A549 (cell line): ENCODE results near the gene KRT15.

Experiments used
- EP300 ChIP-seq, 2 experiments: fragments of >200 bp; sonication (Bioruptor Twin); formaldehyde crosslinking; IDR thresholded peaks; 2 replicates in 1 of 2; 3 replicates in 1 of 2; pipeline ENCODE4 v1.6.1; 2016 to 2017
- ESRRA ChIP-seq: fragments of 150-350 bp; IDR thresholded peaks from 2 replicates; pipeline ENCODE4 v1.6.1; 2014; ENCODE audit warnings: mild to moderate bottlenecking, low read length, borderline replicate concordance
- JUN ChIP-seq, 2 experiments: fragments of >200 bp; sonication (Bioruptor Twin); formaldehyde crosslinking; IDR thresholded peaks; 2 replicates in 1 of 2; 3 replicates in 1 of 2; pipeline ENCODE4 v1.6.1; 2016 to 2017
- POLR2A ChIP-seq: IDR thresholded peaks from 2 replicates; pipeline ENCODE4 v1.6.1; 2012; ENCODE audit warnings: mild to moderate bottlenecking, low read length
- RCOR1 ChIP-seq: fragments of 150-350 bp; IDR thresholded peaks from 2 replicates; pipeline ENCODE4 v1.6.1; 2014; ENCODE audit warnings: antibody characterized with exemption, low read length, low read depth
- ZFP36 ChIP-seq: fragments of 450-650 bp; IDR thresholded peaks from 2 replicates; pipeline ENCODE4 v1.6.1; 2014; ENCODE audit warnings: borderline replicate concordance; ENCODE audit not compliant: partially characterized antibody
- TF ChIP-seq, protein P1 (sequence below): fragments of >200 bp; sonication (Bioruptor Twin); formaldehyde crosslinking; IDR thresholded peaks from 3 replicates; pipeline ENCODE4 v1.5.1; 2016
- TF ChIP-seq, protein P2 (sequence below): fragments of 150-350 bp; IDR thresholded peaks from 2 replicates; pipeline ENCODE4 v1.6.1; 2014; ENCODE audit warnings: low read depth, mild to moderate bottlenecking, low read length
- TF ChIP-seq, protein P3 (sequence below): fragments of 250-450 bp; sonication (Bioruptor Pico); IDR thresholded peaks from 2 replicates; pipeline ENCODE4 v1.5.0; 2021; ENCODE audit warnings: mild to moderate bottlenecking, moderate library complexity, borderline replicate concordance
- TF ChIP-seq, protein P4 (sequence below): fragments of 200-600 bp; sonication (generic); IDR thresholded peaks from 2 replicates; pipeline ENCODE4 v1.6.1; 2016; ENCODE audit warnings: antibody characterized with exemption, mild to moderate bottlenecking, moderate library complexity

DNA sequence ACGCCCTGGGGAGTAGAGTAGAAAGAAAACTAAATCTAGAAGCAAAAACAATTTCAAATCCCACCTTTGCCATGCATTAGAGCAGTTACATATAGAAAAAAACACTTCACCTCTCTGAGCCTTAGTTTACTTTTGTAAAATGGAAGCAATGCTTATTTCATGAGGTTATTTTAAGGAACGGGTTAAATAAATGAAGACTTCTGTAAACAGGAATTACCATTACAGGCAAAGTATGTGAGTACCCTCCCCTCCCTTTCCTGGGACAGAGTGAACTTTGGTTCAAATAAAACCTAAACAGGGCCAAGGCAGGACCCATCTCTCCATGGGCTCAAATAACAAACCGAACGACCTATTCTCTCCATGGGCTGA lies 4.5 kb upstream of the KRT15 start:
- TF ChIP-seq, protein P1, sequence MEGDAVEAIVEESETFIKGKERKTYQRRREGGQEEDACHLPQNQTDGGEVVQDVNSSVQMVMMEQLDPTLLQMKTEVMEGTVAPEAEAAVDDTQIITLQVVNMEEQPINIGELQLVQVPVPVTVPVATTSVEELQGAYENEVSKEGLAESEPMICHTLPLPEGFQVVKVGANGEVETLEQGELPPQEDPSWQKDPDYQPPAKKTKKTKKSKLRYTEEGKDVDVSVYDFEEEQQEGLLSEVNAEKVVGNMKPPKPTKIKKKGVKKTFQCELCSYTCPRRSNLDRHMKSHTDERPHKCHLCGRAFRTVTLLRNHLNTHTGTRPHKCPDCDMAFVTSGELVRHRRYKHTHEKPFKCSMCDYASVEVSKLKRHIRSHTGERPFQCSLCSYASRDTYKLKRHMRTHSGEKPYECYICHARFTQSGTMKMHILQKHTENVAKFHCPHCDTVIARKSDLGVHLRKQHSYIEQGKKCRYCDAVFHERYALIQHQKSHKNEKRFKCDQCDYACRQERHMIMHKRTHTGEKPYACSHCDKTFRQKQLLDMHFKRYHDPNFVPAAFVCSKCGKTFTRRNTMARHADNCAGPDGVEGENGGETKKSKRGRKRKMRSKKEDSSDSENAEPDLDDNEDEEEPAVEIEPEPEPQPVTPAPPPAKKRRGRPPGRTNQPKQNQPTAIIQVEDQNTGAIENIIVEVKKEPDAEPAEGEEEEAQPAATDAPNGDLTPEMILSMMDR, result no peak
- TF ChIP-seq EP300 (IDR thresholded peaks at IDR 0.05) (no peak), RCOR1 (no peak), POLR2A (no peak), ESRRA (no peak), JUN (IDR thresholded peaks at IDR 0.05) (no peak), ZFP36 (no peak)
- TF ChIP-seq, protein P2, sequence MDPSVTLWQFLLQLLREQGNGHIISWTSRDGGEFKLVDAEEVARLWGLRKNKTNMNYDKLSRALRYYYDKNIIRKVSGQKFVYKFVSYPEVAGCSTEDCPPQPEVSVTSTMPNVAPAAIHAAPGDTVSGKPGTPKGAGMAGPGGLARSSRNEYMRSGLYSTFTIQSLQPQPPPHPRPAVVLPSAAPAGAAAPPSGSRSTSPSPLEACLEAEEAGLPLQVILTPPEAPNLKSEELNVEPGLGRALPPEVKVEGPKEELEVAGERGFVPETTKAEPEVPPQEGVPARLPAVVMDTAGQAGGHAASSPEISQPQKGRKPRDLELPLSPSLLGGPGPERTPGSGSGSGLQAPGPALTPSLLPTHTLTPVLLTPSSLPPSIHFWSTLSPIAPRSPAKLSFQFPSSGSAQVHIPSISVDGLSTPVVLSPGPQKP, result no peak
- TF ChIP-seq, protein P3, sequence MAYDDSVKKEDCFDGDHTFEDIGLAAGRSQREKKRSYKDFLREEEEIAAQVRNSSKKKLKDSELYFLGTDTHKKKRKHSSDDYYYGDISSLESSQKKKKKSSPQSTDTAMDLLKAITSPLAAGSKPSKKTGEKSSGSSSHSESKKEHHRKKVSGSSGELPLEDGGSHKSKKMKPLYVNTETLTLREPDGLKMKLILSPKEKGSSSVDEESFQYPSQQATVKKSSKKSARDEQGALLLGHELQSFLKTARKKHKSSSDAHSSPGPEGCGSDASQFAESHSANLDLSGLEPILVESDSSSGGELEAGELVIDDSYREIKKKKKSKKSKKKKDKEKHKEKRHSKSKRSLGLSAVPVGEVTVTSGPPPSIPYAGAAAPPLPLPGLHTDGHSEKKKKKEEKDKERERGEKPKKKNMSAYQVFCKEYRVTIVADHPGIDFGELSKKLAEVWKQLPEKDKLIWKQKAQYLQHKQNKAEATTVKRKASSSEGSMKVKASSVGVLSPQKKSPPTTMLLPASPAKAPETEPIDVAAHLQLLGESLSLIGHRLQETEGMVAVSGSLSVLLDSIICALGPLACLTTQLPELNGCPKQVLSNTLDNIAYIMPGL (CRISPR knock-in tag), result no peak
- TF ChIP-seq, protein P4, sequence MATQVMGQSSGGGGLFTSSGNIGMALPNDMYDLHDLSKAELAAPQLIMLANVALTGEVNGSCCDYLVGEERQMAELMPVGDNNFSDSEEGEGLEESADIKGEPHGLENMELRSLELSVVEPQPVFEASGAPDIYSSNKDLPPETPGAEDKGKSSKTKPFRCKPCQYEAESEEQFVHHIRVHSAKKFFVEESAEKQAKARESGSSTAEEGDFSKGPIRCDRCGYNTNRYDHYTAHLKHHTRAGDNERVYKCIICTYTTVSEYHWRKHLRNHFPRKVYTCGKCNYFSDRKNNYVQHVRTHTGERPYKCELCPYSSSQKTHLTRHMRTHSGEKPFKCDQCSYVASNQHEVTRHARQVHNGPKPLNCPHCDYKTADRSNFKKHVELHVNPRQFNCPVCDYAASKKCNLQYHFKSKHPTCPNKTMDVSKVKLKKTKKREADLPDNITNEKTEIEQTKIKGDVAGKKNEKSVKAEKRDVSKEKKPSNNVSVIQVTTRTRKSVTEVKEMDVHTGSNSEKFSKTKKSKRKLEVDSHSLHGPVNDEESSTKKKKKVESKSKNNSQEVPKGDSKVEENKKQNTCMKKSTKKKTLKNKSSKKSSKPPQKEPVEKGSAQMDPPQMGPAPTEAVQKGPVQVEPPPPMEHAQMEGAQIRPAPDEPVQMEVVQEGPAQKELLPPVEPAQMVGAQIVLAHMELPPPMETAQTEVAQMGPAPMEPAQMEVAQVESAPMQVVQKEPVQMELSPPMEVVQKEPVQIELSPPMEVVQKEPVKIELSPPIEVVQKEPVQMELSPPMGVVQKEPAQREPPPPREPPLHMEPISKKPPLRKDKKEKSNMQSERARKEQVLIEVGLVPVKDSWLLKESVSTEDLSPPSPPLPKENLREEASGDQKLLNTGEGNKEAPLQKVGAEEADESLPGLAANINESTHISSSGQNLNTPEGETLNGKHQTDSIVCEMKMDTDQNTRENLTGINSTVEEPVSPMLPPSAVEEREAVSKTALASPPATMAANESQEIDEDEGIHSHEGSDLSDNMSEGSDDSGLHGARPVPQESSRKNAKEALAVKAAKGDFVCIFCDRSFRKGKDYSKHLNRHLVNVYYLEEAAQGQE, result no peak
